Trophoblast cell (in vitro differentiated cells and primary cell): Measurements from ENCODE around the gene EFEMP1.

Source experiments
- DNase-seq, 2 donors: peaks; one replicate each; pipeline ENCODE4 v3.0.0-alpha.2; 2016
- H2AFZ ChIP-seq: 2 replicates; pipeline ENCODE4 v1.6.1; 2013; ENCODE audit warnings: low read length, moderate library complexity, mild to moderate bottlenecking; ENCODE audit not compliant: insufficient read depth, poor library complexity
- H2AK5ac ChIP-seq: 2 replicates; pipeline ENCODE4 v1.6.1; 2013; ENCODE audit warnings: mild to moderate bottlenecking, low read length
- H2BK120ac ChIP-seq: 2 replicates; pipeline ENCODE4 v1.6.1; 2013; ENCODE audit warnings: low read length, mild to moderate bottlenecking, moderate library complexity; ENCODE audit not compliant: insufficient read depth, poor library complexity
- H2BK12ac ChIP-seq: 2 replicates; pipeline ENCODE4 v1.6.1; 2013; ENCODE audit warnings: mild to moderate bottlenecking, low read length, moderate library complexity
- H2BK5ac ChIP-seq: 2 replicates; pipeline ENCODE4 v1.6.1; 2013; ENCODE audit warnings: low read length, low read depth, moderate library complexity, mild to moderate bottlenecking; ENCODE audit not compliant: poor library complexity
- H3K14ac ChIP-seq: 2 replicates; pipeline ENCODE4 v1.6.1; 2013; ENCODE audit warnings: mild to moderate bottlenecking, low read length
- H3K18ac ChIP-seq: 2 replicates; pipeline ENCODE4 v1.6.1; 2013; ENCODE audit warnings: mild to moderate bottlenecking, low read length
- H3K23ac ChIP-seq: 2 replicates; pipeline ENCODE4 v1.6.1; 2013; ENCODE audit warnings: low read length
- H3K27ac ChIP-seq: 2 replicates; pipeline ENCODE4 v1.5.1; 2013; ENCODE audit warnings: low read depth, mild to moderate bottlenecking, inconsistent platforms, low read length, moderate library complexity
- H3K27me3 ChIP-seq: 2 replicates; pipeline ENCODE4 v1.6.1; 2013; ENCODE audit warnings: inconsistent platforms, mild to moderate bottlenecking, low read length, moderate library complexity; ENCODE audit not compliant: insufficient read depth
- H3K36me3 ChIP-seq, 2 experiments: 1 replicate in 1 of 2; 2 replicates in 1 of 2; pipeline ENCODE4 v1.6.1; 2013; ENCODE audit warnings: low read length in 2 of 2, mild to moderate bottlenecking in 2 of 2, moderate library complexity in 1 of 2; ENCODE audit not compliant: insufficient read depth in 2 of 2, control insufficient read depth in 1 of 2
- H3K4ac ChIP-seq: 2 replicates; pipeline ENCODE4 v1.6.1; 2013; ENCODE audit warnings: low read depth, mild to moderate bottlenecking, low read length, moderate library complexity
- H3K4me1 ChIP-seq, 2 experiments: 1 replicate in 1 of 2; 2 replicates in 1 of 2; pipeline ENCODE4 v1.6.1; 2013; ENCODE audit warnings: low read length in 2 of 2, mild to moderate bottlenecking in 2 of 2, moderate library complexity in 1 of 2; ENCODE audit not compliant: insufficient read depth in 2 of 2, control insufficient read depth in 1 of 2
- H3K4me2 ChIP-seq: 2 replicates; pipeline ENCODE4 v1.6.1; 2013; ENCODE audit warnings: inconsistent platforms, mild to moderate bottlenecking, low read length, moderate library complexity
- H3K4me3 ChIP-seq: 2 replicates; pipeline ENCODE4 v1.5.1; 2013; ENCODE audit warnings: mild to moderate bottlenecking, low read depth, low read length, inconsistent platforms
- H3K79me1 ChIP-seq: one replicate; pipeline ENCODE4 v1.6.1; 2013; ENCODE audit warnings: low read length
- H3K79me2 ChIP-seq: 2 replicates; pipeline ENCODE4 v1.6.1; 2013; ENCODE audit warnings: low read length, mild to moderate bottlenecking; ENCODE audit not compliant: control insufficient read depth, insufficient read depth, poor library complexity
- H3K9ac ChIP-seq: 2 replicates; pipeline ENCODE4 v1.6.1; 2013; ENCODE audit warnings: mild to moderate bottlenecking, low read length
- H3K9me3 ChIP-seq: 2 replicates; pipeline ENCODE4 v1.6.1; 2013; ENCODE audit warnings: low read depth, mild to moderate bottlenecking, control low read depth, inconsistent platforms, low read length; ENCODE audit not compliant: insufficient read depth
- H4K12ac ChIP-seq: 2 replicates; pipeline ENCODE4 v1.6.1; 2013; ENCODE audit warnings: low read depth, mild to moderate bottlenecking, low read length, moderate library complexity
- H4K8ac ChIP-seq: 2 replicates; pipeline ENCODE4 v1.6.1; 2013; ENCODE audit warnings: low read depth, mild to moderate bottlenecking, low read length, moderate library complexity
- H4K91ac ChIP-seq: one replicate; pipeline ENCODE4 v1.6.1; 2013; ENCODE audit warnings: low read depth, mild to moderate bottlenecking, low read length, moderate library complexity
- WGBS: extraction: QIAGEN DNeasy Blood & Tissue Kit; methylation state at CpG from one replicate; pipeline ENCODE4 v1.1.7; 2013; ENCODE audit warnings: missing lambda C conversion rate; ENCODE audit not compliant: insufficient read length, insufficient coverage; ENCODE audit errors: extremely low coverage; 5-methylcytosine and 5-hydroxymethylcytosine counted together

Gene EFEMP1

DNA sequence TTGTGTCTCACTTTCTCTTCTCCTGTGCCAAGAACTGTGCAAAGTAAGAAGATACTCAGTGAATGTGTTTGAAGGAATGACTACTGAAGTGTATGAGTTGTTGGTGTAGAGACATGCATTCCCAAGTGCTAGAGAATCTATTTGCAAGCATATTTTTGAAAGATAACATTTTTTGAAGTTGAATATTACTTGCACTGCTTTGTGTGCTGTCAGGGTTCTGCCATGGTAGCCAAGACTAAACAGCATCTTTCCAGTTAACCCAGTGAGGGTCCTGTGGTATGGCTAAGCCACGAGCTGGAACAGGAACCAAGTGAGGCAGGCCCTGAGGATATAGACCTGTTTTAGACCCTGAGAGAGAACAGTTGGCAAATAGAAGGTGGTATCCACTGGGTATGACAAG lies 35.2 kb upstream of the EFEMP1 start:
- Histone ChIP-seq H3K9me3 (no peaks in the 10 kb centered on the region), H2BK120ac (peak overlapping the region; percentile 22), H2BK12ac (peak overlapping the region; percentile 53), H2AK5ac (peak overlapping the region; percentile 56), H3K79me2 (no peaks in the 10 kb centered on the region), H3K4me3 (no peak overlapping the region), H3K4me2 (no peak overlapping the region), H3K23ac (no peak overlapping the region), H3K79me1 (peaks cover 3% of the 10 kb centered on the region), H3K4ac (no peak overlapping the region), H3K9ac (no peak overlapping the region), H3K36me3 (no peaks in the 10 kb centered on the region), H4K91ac (peak overlapping the region; percentile 37), H4K8ac (no peak overlapping the region), H3K27ac (no peak overlapping the region), H3K4me1 (peaks cover 3% of the 10 kb centered on the region in 2 experiments), H2AFZ (no peak overlapping the region), H3K27me3 (no peaks in the 10 kb centered on the region), H4K12ac (no peak overlapping the region), H3K14ac (no peak overlapping the region), H2BK5ac (no peak overlapping the region), H3K18ac (no peak overlapping the region)
- no CpG with 5 or more reads among the region's 1 CpG for WGBS
- peak in 1 of 2 donors; percentile 57 for DNase-seq

DNA sequence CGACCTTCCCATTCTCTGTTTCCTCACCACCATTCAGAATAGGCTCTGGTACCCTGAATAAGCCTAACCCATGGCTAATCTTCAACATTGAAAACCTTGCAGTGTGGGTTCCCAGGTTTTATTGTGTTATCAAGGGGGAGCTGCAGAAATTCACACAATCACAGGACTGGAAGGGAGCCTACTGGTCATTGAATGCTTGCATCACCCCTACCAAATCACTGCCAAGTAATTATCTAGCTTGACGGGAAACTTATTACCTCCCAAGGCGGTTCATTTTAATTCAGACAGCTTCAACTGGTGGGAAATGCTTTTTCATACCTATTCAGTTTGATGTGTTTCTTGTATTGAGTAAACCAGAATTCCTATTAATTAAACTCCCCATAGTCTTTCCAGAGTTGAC lies 33.6 kb upstream of the EFEMP1 start:
- Histone ChIP-seq H4K8ac (no peak overlapping the region), H3K4me1 (peaks cover 3% of the 10 kb centered on the region in 2 experiments), H2BK12ac (no peak overlapping the region), H3K79me1 (peaks cover 3% of the 10 kb centered on the region), H3K27me3 (no peaks in the 10 kb centered on the region), H3K23ac (no peak overlapping the region), H2AFZ (no peak overlapping the region), H2AK5ac (no peak overlapping the region), H4K91ac (no peak overlapping the region), H4K12ac (no peak overlapping the region), H3K18ac (no peak overlapping the region), H3K36me3 (no peaks in the 10 kb centered on the region), H3K4ac (no peak overlapping the region), H3K4me3 (no peak overlapping the region), H3K27ac (no peak overlapping the region), H3K14ac (no peak overlapping the region), H3K9me3 (no peaks in the 10 kb centered on the region), H3K4me2 (no peak overlapping the region), H3K9ac (no peak overlapping the region), H3K79me2 (no peaks in the 10 kb centered on the region), H2BK5ac (no peak overlapping the region), H2BK120ac (no peak overlapping the region)
- DNase-seq: no peak
- no CpG with 5 or more reads among the region's 3 CpGs for WGBS

DNA sequence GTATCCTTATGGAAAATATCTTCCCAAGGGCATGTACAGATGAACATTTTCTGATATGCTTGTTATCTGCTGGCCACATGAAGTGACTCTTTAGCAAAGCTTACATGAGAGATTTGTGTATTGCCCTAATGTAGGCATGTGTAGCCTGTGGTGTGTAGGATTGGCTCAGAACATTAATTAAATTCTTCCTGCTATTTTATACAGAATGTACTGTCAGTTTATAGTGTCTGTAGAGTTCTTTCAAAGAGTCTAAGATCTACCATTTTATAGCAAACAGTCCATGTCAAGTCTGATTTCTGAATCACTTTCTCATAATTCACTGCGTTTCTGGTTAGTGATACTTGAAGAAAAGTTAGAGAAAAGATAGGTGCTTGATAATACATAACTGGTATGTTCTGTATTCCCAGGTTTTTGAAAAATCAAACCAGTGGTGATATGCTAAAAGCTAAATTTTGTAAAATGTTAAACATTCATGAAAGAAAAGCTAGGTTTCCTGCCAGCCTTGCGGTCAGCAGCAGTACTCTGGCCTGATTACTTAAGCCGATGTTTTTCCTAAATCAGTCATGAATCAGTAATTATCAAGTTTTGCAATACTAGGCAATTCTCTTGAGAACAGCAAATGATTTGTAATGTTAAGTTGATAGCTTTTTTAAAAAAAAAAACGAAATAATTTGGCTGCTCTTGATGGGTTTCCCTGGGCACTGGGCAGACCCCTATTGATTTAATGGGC lies 30.9 kb upstream of the EFEMP1 start:
- Histone ChIP-seq H3K4me3 (no peak overlapping the region), H4K91ac (no peak overlapping the region), H3K9ac (no peak overlapping the region), H2BK12ac (no peak overlapping the region), H2AK5ac (no peak overlapping the region), H3K23ac (no peak overlapping the region), H3K4me1 (peaks cover 3% of the 10 kb centered on the region in 2 experiments), H2BK5ac (no peak overlapping the region), H3K36me3 (no peaks in the 10 kb centered on the region), H2BK120ac (no peak overlapping the region), H3K79me1 (peaks cover 3% of the 10 kb centered on the region), H3K14ac (no peak overlapping the region), H3K4ac (no peak overlapping the region), H4K12ac (no peak overlapping the region), H3K27ac (no peak overlapping the region), H3K79me2 (no peaks in the 10 kb centered on the region), H3K9me3 (no peaks in the 10 kb centered on the region), H3K4me2 (no peak overlapping the region), H3K18ac (no peak overlapping the region), H3K27me3 (no peaks in the 10 kb centered on the region), H4K8ac (no peak overlapping the region), H2AFZ (no peak overlapping the region)
- no CpG with 5 or more reads among the region's 4 CpGs for WGBS
- DNase-seq: peak in 1 of 2 donors; percentile 44

DNA sequence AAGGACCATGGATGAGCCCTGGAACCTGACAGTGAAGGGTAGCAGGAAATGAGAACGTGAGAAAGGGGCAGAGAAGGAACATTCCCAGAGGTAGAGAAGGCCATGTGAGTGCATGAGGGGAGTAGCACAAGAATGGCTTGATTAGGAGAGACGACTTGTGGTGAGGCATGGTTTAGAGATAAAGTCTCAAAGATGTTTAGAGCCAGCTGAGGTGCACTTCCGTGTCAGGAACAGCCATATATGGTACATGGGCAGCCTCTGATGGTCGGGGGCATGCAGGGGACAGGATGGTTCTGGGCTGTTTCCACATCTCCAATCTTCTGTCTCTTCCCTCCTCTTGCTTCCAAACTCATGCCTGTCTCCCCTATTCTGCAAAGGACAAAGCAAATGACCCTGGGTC lies 28.8 kb upstream of the EFEMP1 start:
- Histone ChIP-seq H4K91ac (no peak overlapping the region), H3K4me2 (no peak overlapping the region), H3K4ac (no peak overlapping the region), H4K12ac (no peak overlapping the region), H3K27ac (no peak overlapping the region), H3K27me3 (no peaks in the 10 kb centered on the region), H3K14ac (no peak overlapping the region), H3K18ac (no peak overlapping the region), H3K79me2 (no peaks in the 10 kb centered on the region), H3K9ac (no peak overlapping the region), H3K36me3 (no peaks in the 10 kb centered on the region), H2AFZ (no peak overlapping the region), H3K79me1 (no peaks in the 10 kb centered on the region), H3K9me3 (no peaks in the 10 kb centered on the region), H2BK12ac (no peak overlapping the region), H3K23ac (no peak overlapping the region), H2BK5ac (no peak overlapping the region), H3K4me3 (no peak overlapping the region), H2AK5ac (no peak overlapping the region), H4K8ac (no peak overlapping the region), H3K4me1 (no peaks in the 10 kb centered on the region), H2BK120ac (no peak overlapping the region)
- no CpG with 5 or more reads among the region's 4 CpGs for WGBS
- DNase-seq: no peak
